Activated CD4-positive, alpha-beta memory T cell treated with anti-CD3 and anti-CD28 coated beads for 36 hours (primary cell): ENCODE measurements around the gene NME7. TPM values are rescaled to one million over a fixed set of nuclear protein-coding genes. Genes with fewer than 3 reads are reported as not detected.
"Not testable (repeated sequence)": the region's sequence is repeated elsewhere in the genome, so short reads cannot be mapped to it uniquely, and the experiment has no call there.

Experiments
- CTCF ChIA-PET: fragments of 350-600 bp; sonication (Branson Sonifier 250); formaldehyde crosslinking; loops from one replicate; lab custom pipeline; 2021; ENCODE audit warnings: antibody characterized with exemption, inconsistent platforms; lab: Charles Lee
- POLR2A ChIA-PET: fragments of 350-600 bp; sonication (Branson Sonifier 250); formaldehyde crosslinking; loops from one replicate; lab custom pipeline; 2021; ENCODE audit warnings: antibody characterized with exemption; lab: Charles Lee
- DNase-seq: peaks from one replicate; pipeline ENCODE4 v3.0.0-alpha.2; 2020
- H3K27ac Mint-ChIP-seq: one replicate; pipeline ENCODE4 v1.8.0; 2021; ENCODE audit warnings: mixed read lengths
- H3K27me3 Mint-ChIP-seq: one replicate; pipeline ENCODE4 v1.8.0; 2021; ENCODE audit warnings: mixed read lengths
- H3K36me3 Mint-ChIP-seq: one replicate; pipeline ENCODE4 v1.8.0; 2021; ENCODE audit warnings: mixed read lengths
- H3K4me1 Mint-ChIP-seq: one replicate; pipeline ENCODE4 v1.8.0; 2021; ENCODE audit warnings: low read depth, mixed read lengths
- H3K4me3 Mint-ChIP-seq: one replicate; pipeline ENCODE4 v1.8.0; 2021; ENCODE audit warnings: mild to moderate bottlenecking, mixed read lengths
- H3K9me3 Mint-ChIP-seq: one replicate; pipeline ENCODE4 v1.8.0; 2021; ENCODE audit warnings: mixed read lengths
- intact Hi-C: fragments of 100-400 bp; cut with micrococcal nuclease; formaldehyde crosslinking; loops from one replicate; pipeline ENCODE4 v1.15.1; 2023
- total RNA-seq, 2 experiments: library from RNA; stranded (reverse); gene quantifications; one replicate each; pipeline ENCODE4 v1.2.3, GENCODE V29; 2021

The NME7 gene, protein sequence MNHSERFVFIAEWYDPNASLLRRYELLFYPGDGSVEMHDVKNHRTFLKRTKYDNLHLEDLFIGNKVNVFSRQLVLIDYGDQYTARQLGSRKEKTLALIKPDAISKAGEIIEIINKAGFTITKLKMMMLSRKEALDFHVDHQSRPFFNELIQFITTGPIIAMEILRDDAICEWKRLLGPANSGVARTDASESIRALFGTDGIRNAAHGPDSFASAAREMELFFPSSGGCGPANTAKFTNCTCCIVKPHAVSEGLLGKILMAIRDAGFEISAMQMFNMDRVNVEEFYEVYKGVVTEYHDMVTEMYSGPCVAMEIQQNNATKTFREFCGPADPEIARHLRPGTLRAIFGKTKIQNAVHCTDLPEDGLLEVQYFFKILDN
- 10 to 100 TPM; 12.9 to 15.9 TPM for total RNA-seq

DNA sequence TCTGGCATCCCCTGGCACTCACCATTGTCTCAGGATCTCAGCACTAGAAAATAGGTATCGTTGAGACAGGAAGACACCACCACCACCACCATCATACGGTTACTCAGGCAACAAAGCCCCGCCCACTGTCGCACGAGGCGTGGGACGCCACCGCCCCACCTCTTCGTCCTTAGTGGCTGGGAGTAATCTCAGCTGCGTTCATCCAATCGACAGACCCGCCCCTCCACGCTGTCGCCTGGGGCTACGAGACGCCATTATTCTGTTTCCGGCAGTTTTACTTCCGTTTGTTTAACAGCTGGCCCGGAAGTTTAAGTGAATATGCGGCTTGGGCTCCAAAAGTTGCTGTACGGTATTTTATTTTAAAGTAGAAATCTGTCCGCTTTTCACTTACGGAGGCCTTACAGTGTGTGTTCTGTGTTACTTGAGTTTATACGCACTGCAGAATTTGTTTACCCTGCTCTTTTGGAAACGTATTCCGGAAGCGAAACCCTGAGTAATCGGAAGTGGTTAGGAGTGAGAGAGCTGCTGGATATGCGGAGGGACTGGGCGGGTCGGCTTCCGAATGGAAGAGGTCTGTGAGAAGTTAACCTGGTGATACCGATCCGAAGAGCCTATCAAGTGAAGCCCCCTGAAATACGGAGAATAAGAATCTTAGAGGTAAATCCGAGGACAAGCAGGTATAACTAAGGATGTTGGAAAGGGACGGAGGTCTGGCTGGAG, at the start of gene NME7, which contains the start of gene BLZF1:
Gene NME7, minus strand, starts transcription at position 112 of the 720 bp plus-strand sequence. Its CDS starts 87 bp downstream, at position 25.
Gene BLZF1, plus strand, starts transcription at position 510 of the 720 bp plus-strand sequence. CDS start 1,328 bp downstream, outside the sequence.
- H3K4me1 Mint-ChIP-seq = peaks cover 29% of the 10 kb centered on the region
- ChIA-PET CTCF (interaction anchor here (0.6 to 1.9 kb wide), 10 partner anchors 19 to 1121 kb away, joined by 3 to 8 read pairs (median 3); partner anchors contain the start of gene F5), POLR2A (interaction anchor here (0.6 to 1.9 kb wide), 6 partner anchors 118 to 1026 kb away, joined by 3 to 5 read pairs (median 3); partner anchors contain the start of genes METTL18 and SLC19A2)
- H3K9me3 Mint-ChIP-seq = no peaks in the 10 kb centered on the region
- peak within 1 kb of the TSS; percentile 43 for H3K4me3 Mint-ChIP-seq
- intact Hi-C loops = loop anchor here (1.0 to 10.0 kb wide), 18 partner anchors 22 to 1944 kb away; partner anchors contain the start of genes ATP1B1, FMO4, SCYL3 and SELL
- H3K27me3 Mint-ChIP-seq = no peaks in the 10 kb centered on the region
- peaks cover 14% of the 10 kb centered on the region for H3K36me3 Mint-ChIP-seq
- H3K27ac Mint-ChIP-seq = no peak within 1 kb of the TSS
- DNase-seq = peak; percentile 99

DNA sequence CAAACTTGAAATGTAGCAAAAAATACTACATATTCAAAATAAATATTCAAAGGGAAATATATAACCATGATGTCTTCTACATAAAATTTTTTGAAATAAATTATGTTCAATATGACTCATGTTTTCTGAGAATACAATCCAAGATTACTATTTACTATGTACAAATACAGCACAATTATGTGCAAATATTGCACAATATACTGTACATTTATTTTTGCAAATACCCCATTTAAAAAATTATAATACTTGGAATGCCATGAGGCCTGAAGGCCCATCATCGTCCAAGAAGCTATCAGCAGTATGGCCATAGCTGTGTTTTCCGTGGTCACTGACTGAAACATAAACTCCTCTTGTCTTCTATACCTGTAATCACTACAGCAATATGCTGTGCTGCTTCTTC, 47.4 kb upstream of the NME7 start:
- Mint-ChIP-seq H3K4me3 (no peak overlapping the region), H3K27me3 (no peaks in the 10 kb centered on the region), H3K4me1 (no peaks in the 10 kb centered on the region), H3K9me3 (peaks cover 31% of the 10 kb centered on the region), H3K36me3 (peaks cover 3% of the 10 kb centered on the region), H3K27ac (no peak overlapping the region)
- no peak for DNase-seq
- ChIA-PET CTCF (no interaction called here), POLR2A (no interaction called here)
- intact Hi-C loops = no loop called here

DNA sequence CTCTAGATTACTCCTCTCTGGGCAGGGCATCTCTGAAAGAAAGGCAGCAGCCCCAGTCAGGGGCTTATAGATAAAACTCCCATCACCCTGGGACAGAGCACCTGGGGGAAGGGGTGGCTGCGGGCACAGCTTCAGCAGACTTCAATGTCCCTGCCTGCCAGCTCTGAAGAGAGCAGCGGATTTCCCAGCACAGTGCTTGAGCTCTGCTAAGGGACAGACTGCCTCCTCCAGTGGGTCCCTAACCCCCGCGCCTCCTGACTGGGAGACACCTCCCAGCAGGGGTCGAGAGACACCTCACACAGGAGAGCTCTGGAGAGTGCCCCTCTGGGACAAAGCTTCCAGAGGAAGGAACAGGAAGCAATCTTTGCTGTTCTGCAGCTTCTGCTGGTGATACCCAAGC, 40.7 kb upstream of the NME7 start:
- POLR2A ChIA-PET, H3K36me3 Mint-ChIP-seq, intact Hi-C loops, H3K4me1 Mint-ChIP-seq, H3K27me3 Mint-ChIP-seq, H3K4me3 Mint-ChIP-seq, H3K27ac Mint-ChIP-seq, DNase-seq, CTCF ChIA-PET: not testable (repeated sequence)
- peaks cover 77% of the 10 kb centered on the region for H3K9me3 Mint-ChIP-seq

DNA sequence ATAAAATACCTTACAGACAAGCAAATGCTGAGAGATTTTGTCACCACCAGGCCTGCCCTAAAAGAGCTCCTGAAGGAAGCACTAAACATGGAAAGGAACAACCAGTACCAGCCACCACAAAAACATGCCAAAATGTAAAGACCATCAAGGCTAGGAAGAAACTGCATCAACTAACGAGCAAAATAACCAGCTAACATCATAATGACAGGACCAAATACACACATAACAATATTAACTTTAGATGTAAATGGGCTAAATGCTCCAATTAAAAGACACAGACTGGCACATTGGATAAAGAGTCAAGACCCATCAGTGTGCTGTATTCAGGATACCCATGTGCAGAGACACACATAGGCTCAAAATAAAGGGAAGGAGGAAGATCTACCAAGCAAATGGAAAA, 35.0 kb upstream of the NME7 start:
- CTCF ChIA-PET, DNase-seq, intact Hi-C loops, H3K4me1 Mint-ChIP-seq, H3K27ac Mint-ChIP-seq, H3K4me3 Mint-ChIP-seq, H3K27me3 Mint-ChIP-seq, POLR2A ChIA-PET: not testable (repeated sequence)
- Mint-ChIP-seq H3K36me3 (peaks cover 10% of the 10 kb centered on the region), H3K9me3 (peaks cover 61% of the 10 kb centered on the region)

DNA sequence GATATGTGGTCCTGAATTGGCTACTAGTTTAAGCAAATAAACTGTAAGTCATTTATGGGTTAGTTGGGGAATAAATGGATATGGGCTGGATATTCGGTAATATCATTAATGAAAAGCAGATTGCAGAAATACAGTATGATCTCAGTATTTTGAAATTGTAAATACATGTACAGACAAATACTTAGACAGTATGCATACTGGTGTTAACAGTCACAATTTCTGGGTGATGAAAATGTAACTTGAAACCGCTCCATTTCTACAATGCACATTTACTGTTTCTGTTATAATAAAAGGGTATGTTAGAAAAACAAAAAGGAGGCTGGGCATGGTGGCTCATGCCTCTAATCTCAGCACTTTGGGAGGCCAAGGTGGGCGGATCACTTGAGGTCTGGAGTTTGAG, 28.4 kb upstream of the NME7 start:
- no peaks in the 10 kb centered on the region for H3K27me3 Mint-ChIP-seq
- no peak overlapping the region for H3K4me3 Mint-ChIP-seq
- ChIA-PET POLR2A (no interaction called here), CTCF (no interaction called here)
- H3K4me1 Mint-ChIP-seq = no peaks in the 10 kb centered on the region
- intact Hi-C loops = no loop called here
- no peak for DNase-seq
- H3K36me3 Mint-ChIP-seq = peaks cover 44% of the 10 kb centered on the region
- H3K27ac Mint-ChIP-seq = no peak overlapping the region
- H3K9me3 Mint-ChIP-seq = peaks cover 10% of the 10 kb centered on the region

DNA sequence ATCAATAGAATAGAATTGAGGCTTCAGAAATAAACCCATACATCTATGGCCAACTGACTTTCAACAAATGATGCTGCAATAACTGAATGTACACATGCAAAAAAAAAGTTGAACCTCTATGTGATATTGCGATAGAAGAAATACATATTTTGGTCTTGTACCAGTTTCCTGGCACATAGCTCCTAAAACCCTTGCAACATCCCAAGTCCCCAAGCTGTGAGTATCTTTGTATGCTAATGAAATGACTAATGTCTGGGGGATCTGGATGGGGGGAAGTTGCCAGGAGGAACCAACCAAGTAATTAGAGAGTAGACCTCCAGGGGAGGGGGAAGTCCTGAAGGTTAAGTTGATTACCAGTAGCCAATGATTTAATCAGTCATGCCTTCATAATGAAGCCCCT, 24.8 kb upstream of the NME7 start:
- POLR2A ChIA-PET = interaction anchor here (0.9 kb wide), 1 partner anchor 99 kb away, joined by 3 read pairs; no protein-coding TSS in a partner anchor
- H3K4me1 Mint-ChIP-seq = peaks cover 7% of the 10 kb centered on the region
- DNase-seq = no peak
- no peaks in the 10 kb centered on the region for H3K27me3 Mint-ChIP-seq
- H3K9me3 Mint-ChIP-seq = no peaks in the 10 kb centered on the region
- CTCF ChIA-PET = interaction anchor here (0.7 kb wide), 1 partner anchor 155 kb away, joined by 3 read pairs; no protein-coding TSS in a partner anchor
- no peak overlapping the region for H3K27ac Mint-ChIP-seq
- intact Hi-C loops = no loop called here
- peaks cover 58% of the 10 kb centered on the region for H3K36me3 Mint-ChIP-seq
- H3K4me3 Mint-ChIP-seq = no peak overlapping the region

DNA sequence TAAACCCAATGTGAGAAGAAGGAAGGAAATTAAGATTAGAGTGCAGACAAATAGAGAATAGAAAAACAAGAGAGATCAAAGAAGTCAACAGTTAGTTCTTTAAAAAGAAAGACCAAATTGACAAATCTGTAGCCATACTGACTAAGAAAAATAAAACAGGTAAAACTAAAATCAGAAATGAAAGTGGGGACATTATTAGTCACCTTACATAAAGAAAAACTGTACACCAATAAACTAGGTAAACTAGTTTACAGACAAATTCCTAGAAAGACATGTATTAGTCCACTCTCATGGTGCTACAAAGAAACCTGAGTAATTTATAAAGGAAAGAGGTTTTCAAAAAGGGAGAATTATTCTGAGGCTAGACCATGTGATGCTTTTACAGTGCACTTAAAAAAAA, 22.7 kb upstream of the NME7 start:
- DNase-seq = no peak
- H3K36me3 Mint-ChIP-seq = peaks cover 62% of the 10 kb centered on the region
- no peaks in the 10 kb centered on the region for H3K9me3 Mint-ChIP-seq
- H3K4me3 Mint-ChIP-seq = no peak overlapping the region
- intact Hi-C loops = loop anchor here (1.0 kb wide), 2 partner anchors 22 to 71 kb away; partner anchors contain the start of gene BLZF1
- H3K4me1 Mint-ChIP-seq = peaks cover 7% of the 10 kb centered on the region
- POLR2A ChIA-PET = interaction anchor here (0.6 kb wide), 1 partner anchor 26 kb away, joined by 3 read pairs; no protein-coding TSS in a partner anchor
- H3K27me3 Mint-ChIP-seq = no peaks in the 10 kb centered on the region
- CTCF ChIA-PET = interaction anchor here (1.0 to 1.5 kb wide), 2 partner anchors 23 to 1047 kb away, joined by 3 to 6 read pairs; partner anchors contain the start of genes BLZF1 and NME7
- peak overlapping the region; percentile 1 for H3K27ac Mint-ChIP-seq

DNA sequence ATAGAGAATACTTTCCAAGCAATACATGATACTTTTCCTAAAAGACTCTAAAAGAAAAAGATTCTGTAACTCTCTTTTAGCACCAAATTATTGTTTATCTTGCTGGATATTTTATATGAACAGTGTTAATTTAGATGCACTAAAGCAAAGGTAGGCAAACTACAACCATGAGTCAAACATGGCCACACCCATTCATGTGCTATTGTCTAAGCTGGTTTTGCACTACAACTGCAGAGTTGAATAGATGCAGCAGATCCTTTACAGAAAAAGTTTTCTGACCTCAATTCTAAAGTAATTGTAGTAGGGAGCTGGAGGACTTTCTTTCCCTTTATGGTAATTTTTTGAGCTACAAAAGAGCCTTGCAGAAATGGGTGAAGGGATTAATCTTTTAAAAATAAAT, 19.8 kb upstream of the NME7 start:
- Mint-ChIP-seq H3K9me3 (no peaks in the 10 kb centered on the region), H3K4me3 (no peak overlapping the region), H3K27ac (no peak overlapping the region), H3K27me3 (no peaks in the 10 kb centered on the region), H3K36me3 (peaks cover 43% of the 10 kb centered on the region), H3K4me1 (peaks cover 7% of the 10 kb centered on the region)
- DNase-seq = no peak
- CTCF ChIA-PET = interaction anchor here (0.7 to 1.4 kb wide), 2 partner anchors 19 to 784 kb away, joined by 4 to 5 read pairs; partner anchors contain the start of gene BLZF1
- intact Hi-C loops = no loop called here
- POLR2A ChIA-PET = no interaction called here

DNA sequence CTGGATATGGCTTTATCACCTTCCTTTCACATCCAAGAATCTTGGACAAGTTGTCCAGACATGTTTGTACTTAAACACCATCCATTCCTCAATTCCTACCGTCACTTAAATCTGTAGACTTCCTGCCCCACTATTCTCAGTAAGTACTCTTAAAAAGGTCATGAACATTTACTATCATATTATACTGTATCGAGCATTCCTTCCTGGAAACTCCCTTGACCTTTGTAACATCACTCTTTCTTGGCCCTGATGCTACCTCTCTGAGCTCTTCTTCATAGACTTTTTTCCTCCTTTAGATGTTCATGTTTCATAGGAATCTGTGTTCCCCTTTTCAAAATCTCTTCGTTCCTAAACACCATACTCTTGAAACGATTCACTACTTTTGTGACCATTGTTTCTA, 15.9 kb upstream of the NME7 start:
- no peaks in the 10 kb centered on the region for H3K9me3 Mint-ChIP-seq
- no peak overlapping the region for H3K4me3 Mint-ChIP-seq
- H3K36me3 Mint-ChIP-seq = peaks cover 32% of the 10 kb centered on the region
- H3K27me3 Mint-ChIP-seq = no peaks in the 10 kb centered on the region
- CTCF ChIA-PET = no interaction called here
- no peak overlapping the region for H3K27ac Mint-ChIP-seq
- POLR2A ChIA-PET = no interaction called here
- DNase-seq = no peak
- intact Hi-C loops = no loop called here
- H3K4me1 Mint-ChIP-seq = no peaks in the 10 kb centered on the region

DNA sequence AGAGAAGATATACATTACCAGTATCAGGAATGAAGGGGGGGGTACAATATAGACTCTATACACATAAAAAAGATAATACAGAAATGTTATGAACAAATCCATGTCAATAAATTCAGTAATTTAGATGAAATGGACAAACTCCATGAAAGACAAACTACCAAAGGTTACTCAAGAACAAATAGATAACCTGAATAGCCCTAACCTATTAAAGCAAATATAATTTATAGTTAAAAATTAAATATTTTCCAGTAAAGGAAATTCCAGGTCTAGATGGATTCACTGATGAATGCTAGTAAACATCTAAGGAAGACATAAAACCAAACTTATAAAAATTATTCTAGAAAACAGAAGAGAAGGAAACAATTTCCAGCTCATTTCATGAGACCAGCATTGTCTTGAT, 13.6 kb upstream of the NME7 start:
- POLR2A ChIA-PET = no interaction called here
- DNase-seq = no peak
- H3K27ac Mint-ChIP-seq = no peak overlapping the region
- H3K4me1 Mint-ChIP-seq = no peaks in the 10 kb centered on the region
- intact Hi-C loops = no loop called here
- CTCF ChIA-PET = no interaction called here
- H3K27me3 Mint-ChIP-seq = no peaks in the 10 kb centered on the region
- H3K4me3 Mint-ChIP-seq = no peak overlapping the region
- H3K36me3 Mint-ChIP-seq = peaks cover 30% of the 10 kb centered on the region
- no peaks in the 10 kb centered on the region for H3K9me3 Mint-ChIP-seq

DNA sequence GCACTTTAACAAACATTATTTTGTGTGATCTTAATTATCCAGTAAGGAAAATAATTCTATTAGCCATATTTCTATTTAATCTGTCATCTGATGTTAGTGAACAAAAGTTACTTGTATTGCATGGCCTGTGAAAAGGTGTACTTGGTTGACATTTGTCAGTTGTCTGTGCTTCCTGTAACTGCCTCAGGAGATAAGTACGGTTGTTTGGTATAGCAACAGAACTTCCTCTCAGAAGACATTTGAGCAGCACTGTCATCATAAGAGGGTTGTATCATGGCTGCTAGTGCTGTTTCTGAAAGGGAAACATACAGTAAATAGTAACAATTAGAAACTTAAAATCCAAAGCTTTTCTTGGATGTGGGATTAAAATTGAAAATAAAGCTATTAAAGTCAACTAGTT, 3.8 kb upstream of the NME7 start:
- H3K27me3 Mint-ChIP-seq = no peaks in the 10 kb centered on the region
- H3K36me3 Mint-ChIP-seq = peaks cover 15% of the 10 kb centered on the region
- ChIA-PET CTCF (interaction anchor here (1.4 kb wide), 1 partner anchor 768 kb away, joined by 4 read pairs; no protein-coding TSS in a partner anchor), POLR2A (no interaction called here)
- no peak overlapping the region for H3K27ac Mint-ChIP-seq
- H3K4me1 Mint-ChIP-seq = peaks cover 17% of the 10 kb centered on the region
- intact Hi-C loops = no loop called here
- DNase-seq = no peak
- no peak overlapping the region for H3K4me3 Mint-ChIP-seq
- H3K9me3 Mint-ChIP-seq = no peaks in the 10 kb centered on the region
